Kidney (tissue), 14 donors: ENCODE results near the gene R3HCC1L. TPM values are rescaled to one million over a fixed set of nuclear protein-coding genes. Genes with fewer than 3 reads are reported as not detected.

Experiments used
- DNase-seq, 5 donors: peaks; one replicate each; pipeline ENCODE4 v3.0.0-alpha.2; 2013 to 2020
- FAIRE-seq: peaks from 2 replicates; lab custom pipeline; 2012; peaks lifted over from hg19 to GRCh38; lab: Jason Lieb, UNC
- H3K27ac ChIP-seq, 2 donors: one replicate each; pipeline ENCODE4 v1.7.0; 2013; ENCODE audit warnings: low read depth in 2 of 2, low read length in 2 of 2, inconsistent platforms in 1 of 2
- H3K27me3 ChIP-seq: one replicate; pipeline ENCODE4 v1.7.1; 2013; ENCODE audit warnings: low read length, inconsistent platforms; ENCODE audit not compliant: control insufficient read depth, insufficient read depth
- H3K36me3 ChIP-seq, 3 donors: one replicate each; pipeline versions ENCODE4 v1.7.0 to v1.7.1; 2013; ENCODE audit warnings: low read length in 3 of 3, control low read depth in 1 of 3, inconsistent platforms in 1 of 3; ENCODE audit not compliant: insufficient read depth in 3 of 3, control insufficient read depth in 2 of 3
- H3K4me1 ChIP-seq, 3 donors: one replicate each; pipeline versions ENCODE4 v1.7.0 to v1.7.1; 2013; ENCODE audit warnings: low read length in 3 of 3, inconsistent platforms in 1 of 3, low read depth in 1 of 3; ENCODE audit not compliant: control insufficient read depth in 2 of 3, insufficient read depth in 2 of 3
- H3K4me3 ChIP-seq, 3 donors: one replicate each; pipeline versions ENCODE4 v1.7.0 to v1.8.1; 2013; ENCODE audit warnings: low read length in 3 of 3, control low read depth in 1 of 3, inconsistent platforms in 1 of 3
- H3K9ac ChIP-seq, 3 donors: one replicate each; pipeline versions ENCODE4 v1.7.0 to v1.7.1; 2013; ENCODE audit warnings: low read length in 3 of 3, control low read depth in 1 of 3, inconsistent platforms in 1 of 3
- H3K9me3 ChIP-seq, 3 donors: one replicate each; pipeline versions ENCODE4 v1.7.0 to v1.7.1; 2013; ENCODE audit warnings: low read length in 3 of 3, control low read depth in 1 of 3, inconsistent platforms in 1 of 3; ENCODE audit not compliant: control insufficient read depth in 2 of 3, insufficient read depth in 1 of 3
- intact Hi-C: fragments of 100-400 bp; cut with DNase I; formaldehyde crosslinking; loops from one replicate; pipeline ENCODE4 v1.11.1; 2022
- polyA plus RNA-seq: library from polyadenylated mRNA; stranded (reverse); fragments of 350-450 nt; fragmentation: Illumina TruSeq; extraction: RNeasy Lipid Tissue Mini Kit (QIAGEN cat#74804); gene quantifications from one replicate; pipeline ENCODE4 v1.2.3, GENCODE V29; 2014; ENCODE audit warnings: low read depth, low replicate concordance; ENCODE audit not compliant: insufficient read depth
- total RNA-seq: library from RNA; stranded (reverse); fragmentation: NEBNext Ultra II Directional; extraction: Animal tissue kit (Norgen Biotek cat#: 25700); gene quantifications from one replicate; pipeline ENCODE4 v1.2.1, GENCODE V29; 2021
- TF ChIP-seq, protein P1 (sequence below): IDR thresholded peaks from 3 replicates; pipeline ENCODE4 v1.5.1; 2012; ENCODE audit warnings: mild to moderate bottlenecking, moderate library complexity, borderline replicate concordance; ENCODE audit not compliant: insufficient read depth; ENCODE audit errors: extremely low read depth
- donor health status: control.
- donor health status: control.
- donor health status: control.
- donor health status: control.
- donor health status: control.
- donor health status: DM: yes; HTN: yes; CAD: no.
- donor health status: Normal renal cell carcinoma (clear cell type).

The R3HCC1L gene
- total and polyA plus RNA-seq, 2 donors from 2014 or later, result 9.7 to 17.0 TPM

- intact Hi-C loops, result no loop called here
- Histone ChIP-seq H3K9ac (no peak overlapping the region), H3K27me3 (no peaks in the 10 kb centered on the region), H3K4me3 (no peak overlapping the region), H3K27ac (no peak overlapping the region), H3K9me3 (peaks cover 0 to 17% (median 0%) of the 10 kb centered on the region in 3 donors), H3K4me1 (no peaks in the 10 kb centered on the region), H3K36me3 (no peaks in the 10 kb centered on the region)
- FAIRE-seq (no peak), DNase-seq (no peak)
- TF ChIP-seq, protein P1, sequence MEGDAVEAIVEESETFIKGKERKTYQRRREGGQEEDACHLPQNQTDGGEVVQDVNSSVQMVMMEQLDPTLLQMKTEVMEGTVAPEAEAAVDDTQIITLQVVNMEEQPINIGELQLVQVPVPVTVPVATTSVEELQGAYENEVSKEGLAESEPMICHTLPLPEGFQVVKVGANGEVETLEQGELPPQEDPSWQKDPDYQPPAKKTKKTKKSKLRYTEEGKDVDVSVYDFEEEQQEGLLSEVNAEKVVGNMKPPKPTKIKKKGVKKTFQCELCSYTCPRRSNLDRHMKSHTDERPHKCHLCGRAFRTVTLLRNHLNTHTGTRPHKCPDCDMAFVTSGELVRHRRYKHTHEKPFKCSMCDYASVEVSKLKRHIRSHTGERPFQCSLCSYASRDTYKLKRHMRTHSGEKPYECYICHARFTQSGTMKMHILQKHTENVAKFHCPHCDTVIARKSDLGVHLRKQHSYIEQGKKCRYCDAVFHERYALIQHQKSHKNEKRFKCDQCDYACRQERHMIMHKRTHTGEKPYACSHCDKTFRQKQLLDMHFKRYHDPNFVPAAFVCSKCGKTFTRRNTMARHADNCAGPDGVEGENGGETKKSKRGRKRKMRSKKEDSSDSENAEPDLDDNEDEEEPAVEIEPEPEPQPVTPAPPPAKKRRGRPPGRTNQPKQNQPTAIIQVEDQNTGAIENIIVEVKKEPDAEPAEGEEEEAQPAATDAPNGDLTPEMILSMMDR, result no peak
These were observed 83.3 kb downstream of the R3HCC1L start for GRCh38 chr10:98217801-98218200.

- no peak for DNase-seq
- FAIRE-seq, result no peak
- H3K36me3 ChIP-seq, result no peaks in the 10 kb centered on the region
- intact Hi-C loops, result no loop called here
- TF ChIP-seq, protein P1, result no peak
- H3K4me1 ChIP-seq, result no peaks in the 10 kb centered on the region
- H3K27me3 ChIP-seq, result no peaks in the 10 kb centered on the region
- H3K9me3 ChIP-seq, result peaks cover 0 to 18% (median 2%) of the 10 kb centered on the region in 3 donors
- H3K27ac ChIP-seq, result no peak overlapping the region
- no peak overlapping the region for H3K4me3 ChIP-seq
- no peak overlapping the region for H3K9ac ChIP-seq
These were observed 89.4 kb downstream of the R3HCC1L start for GRCh38 chr10:98223874-98224273.

DNA sequence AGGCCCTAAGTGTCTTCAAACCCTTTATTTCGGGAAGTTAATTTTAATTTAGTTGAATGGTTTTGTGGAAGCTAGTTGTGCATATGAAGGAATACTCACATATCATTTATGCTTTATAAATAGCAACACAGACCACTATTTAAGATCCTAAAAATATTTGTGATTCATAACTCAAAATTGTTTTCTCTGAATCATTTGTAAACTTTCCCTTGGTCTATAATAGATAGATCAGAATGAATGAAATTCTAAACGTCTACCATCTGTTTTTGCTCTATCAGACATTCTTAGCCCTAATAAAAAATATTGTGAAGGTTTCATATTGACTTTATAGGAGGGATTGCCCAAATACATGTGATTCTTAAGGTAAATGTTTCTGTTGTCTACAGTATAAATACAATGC is 90.1 kb downstream of the R3HCC1L start:
- Histone ChIP-seq H3K27ac (no peak overlapping the region), H3K27me3 (no peaks in the 10 kb centered on the region), H3K9me3 (peaks cover 0 to 12% (median 2%) of the 10 kb centered on the region in 3 donors), H3K4me1 (no peaks in the 10 kb centered on the region), H3K36me3 (no peaks in the 10 kb centered on the region), H3K4me3 (no peak overlapping the region), H3K9ac (no peak overlapping the region)
- TF ChIP-seq, protein P1, result no peak
- intact Hi-C loops, result no loop called here
- FAIRE-seq, result no peak
- no peak for DNase-seq

DNA sequence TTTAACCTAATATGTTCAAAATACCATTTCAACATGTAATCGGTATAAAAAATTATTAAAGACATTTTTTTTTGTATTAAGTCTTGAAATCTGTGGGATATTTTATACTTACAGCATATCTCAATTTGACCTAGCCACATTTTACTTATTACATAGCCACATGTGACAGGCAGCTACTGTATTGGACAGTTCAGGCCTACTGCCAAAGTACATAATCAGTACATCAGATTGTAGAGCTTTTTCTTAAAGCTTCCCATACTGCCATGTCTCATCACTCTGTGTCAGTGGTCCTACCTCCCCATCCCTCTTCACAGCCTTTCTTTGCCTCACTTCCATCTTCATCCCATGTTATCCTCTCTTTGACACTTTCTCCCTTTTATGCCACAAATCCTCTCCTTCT is 90.5 kb downstream of the R3HCC1L start:
- intact Hi-C loops, result no loop called here
- no peak for FAIRE-seq

More for the DNA sequence above, 90.5 kb downstream of the R3HCC1L start:
- Histone ChIP-seq H3K27me3 (no peaks in the 10 kb centered on the region), H3K36me3 (no peaks in the 10 kb centered on the region), H3K4me3 (no peak overlapping the region), H3K9ac (no peak overlapping the region), H3K4me1 (no peaks in the 10 kb centered on the region), H3K27ac (no peak overlapping the region), H3K9me3 (peaks cover 0 to 7% (median 2%) of the 10 kb centered on the region in 3 donors)
- DNase-seq, result no peak
- TF ChIP-seq, protein P1, result no peak
